GM18498 (cell line): ENCODE results near the gene HAL.
A peak's percentile ranks its signal among the peaks of the same experiment; 100 is the strongest.
"Not testable (repeated sequence)": the region's sequence is repeated elsewhere in the genome, so short reads cannot be mapped to it uniquely, and the experiment has no call there.

Experiments
- ATAC-seq: cut with Tn5 transposase; IDR thresholded peaks from one replicate; pipeline ENCODE4 v1.9.1; 2021; ENCODE audit warnings: mild to moderate bottlenecking, moderate library complexity; ENCODE audit not compliant: unreplicated experiment

HAL gene

GRCh38 chr12:95978351-95978750 lies 17.8 kb downstream of the HAL start:
- ATAC-seq, result no peak

DNA sequence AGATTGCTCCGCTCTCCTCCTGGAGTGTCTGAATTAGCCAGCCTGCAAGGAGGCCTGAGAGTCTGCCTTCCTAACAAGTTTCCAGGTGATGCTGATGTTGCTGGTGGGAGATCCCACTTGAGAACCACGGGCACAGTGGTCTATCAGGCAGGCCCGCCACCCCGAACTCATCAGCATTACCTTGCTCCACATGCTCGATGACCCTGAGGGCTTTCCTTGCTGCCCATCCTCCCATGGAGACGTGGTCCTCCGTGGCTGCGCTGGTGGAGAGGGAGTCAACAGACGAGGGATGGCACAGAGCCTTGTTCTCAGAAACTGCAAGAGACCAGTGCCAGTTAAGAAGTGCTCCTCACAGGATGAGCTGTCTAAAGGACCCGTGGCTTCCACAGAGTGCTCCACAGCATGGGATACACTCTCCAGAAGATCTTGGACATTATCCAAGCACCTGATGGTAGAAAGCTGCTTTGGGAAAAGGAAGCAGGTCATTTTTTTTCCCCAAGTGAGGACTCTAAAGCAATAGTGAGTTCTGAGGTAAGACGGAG lies 18.3 kb downstream of the HAL start:
- no peak for ATAC-seq

GRCh38 chr12:95976416-95976832 lies 19.7 kb downstream of the HAL start:
- no peak for ATAC-seq

DNA sequence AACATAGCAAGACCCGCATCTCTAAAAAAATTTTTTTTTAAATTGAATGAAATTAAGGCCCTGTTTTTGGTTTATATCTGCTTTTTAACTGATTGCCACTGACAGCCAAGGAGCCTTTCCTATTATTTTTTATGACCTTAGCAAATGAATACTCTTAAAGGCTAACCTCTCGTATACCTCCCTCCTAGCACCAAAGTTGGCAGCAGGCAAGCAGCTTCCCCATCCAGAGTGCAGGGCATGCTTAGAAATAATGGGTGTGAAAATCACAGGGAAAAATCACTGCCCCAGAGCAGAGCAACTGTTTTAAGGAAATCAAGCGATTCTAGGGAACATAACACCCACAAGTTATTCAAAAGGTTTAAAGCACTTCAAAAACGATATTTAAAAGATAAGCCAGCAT lies 20.7 kb downstream of the HAL start:
- ATAC-seq, result no peak

GRCh38 chr12:95974358-95974757 lies 21.8 kb downstream of the HAL start:
- ATAC-seq, result no peak

GRCh38 chr12:95972832-95973456 lies 23.2 kb downstream of the HAL start:
- ATAC-seq, result no peak

GRCh38 chr12:95970905-95971304 lies 25.2 kb downstream of the HAL start:
- ATAC-seq, result no peak

DNA sequence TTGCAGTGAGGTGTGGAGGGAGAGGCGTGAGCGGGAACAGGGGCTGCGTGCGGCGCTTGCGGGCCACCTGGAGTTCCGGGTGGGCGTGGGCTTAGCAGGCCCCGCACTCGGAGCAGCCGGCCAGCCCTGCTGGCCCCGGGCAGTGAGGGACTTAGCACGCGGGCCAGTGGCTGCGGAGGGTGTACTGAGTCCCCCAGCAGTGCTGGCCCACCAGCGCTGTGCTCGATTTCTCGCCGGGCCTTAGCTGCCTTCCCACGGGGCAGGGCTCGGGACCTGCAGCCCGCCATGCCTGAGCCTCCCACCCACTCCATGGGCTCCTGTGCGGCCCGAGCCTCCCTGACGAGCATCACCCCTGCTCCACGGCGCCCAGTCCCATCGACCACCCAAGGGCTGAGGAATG lies 27.0 kb downstream of the HAL start:
- not testable (repeated sequence) for ATAC-seq

DNA sequence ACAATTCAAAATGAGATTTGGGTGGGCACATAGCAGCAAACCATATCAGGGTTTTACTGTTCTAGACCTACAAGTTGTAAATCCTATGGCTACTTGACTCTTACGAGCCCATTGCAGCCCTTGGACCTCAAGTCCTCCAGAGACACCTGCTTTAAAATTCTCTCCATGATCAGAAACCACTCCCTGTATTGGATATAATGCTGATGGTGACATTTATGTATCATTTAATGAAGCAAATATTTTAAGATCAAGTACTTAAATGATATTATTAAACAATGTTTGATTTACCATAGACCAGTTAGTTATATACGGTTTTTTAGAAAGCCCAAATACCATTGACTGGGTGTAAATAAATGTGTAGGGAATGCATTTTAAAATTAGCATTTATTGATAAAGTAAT lies 28.8 kb downstream of the HAL start:
- ATAC-seq, result no peak

DNA sequence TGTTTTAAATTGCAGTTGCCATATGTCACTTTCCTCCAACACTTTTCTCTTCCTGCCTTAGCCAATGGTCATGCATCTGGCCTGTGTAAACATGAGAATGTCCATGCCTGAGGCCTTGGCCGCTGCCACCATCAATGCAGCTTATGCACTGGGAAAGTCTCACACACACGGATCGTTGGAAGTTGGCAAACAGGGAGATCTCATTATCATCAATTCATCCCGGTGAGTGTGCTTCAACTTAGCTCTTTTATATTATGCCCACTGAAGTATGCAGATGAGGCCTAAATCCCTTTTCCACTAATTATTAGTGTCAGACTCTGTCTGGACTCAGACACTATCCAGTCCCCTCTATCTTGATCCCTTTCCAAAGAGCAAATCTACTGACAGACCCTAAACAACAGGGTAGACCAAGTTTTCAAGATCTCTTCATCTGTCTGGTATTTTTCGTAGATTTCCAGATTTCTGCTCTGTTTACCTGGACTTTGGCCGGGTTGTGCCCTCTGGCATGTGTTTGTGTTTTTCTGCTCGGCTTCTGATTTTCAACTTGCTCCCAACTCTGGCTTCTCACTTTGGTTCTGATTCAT lies 29.8 kb downstream of the HAL start:
- ATAC-seq, result no peak

DNA sequence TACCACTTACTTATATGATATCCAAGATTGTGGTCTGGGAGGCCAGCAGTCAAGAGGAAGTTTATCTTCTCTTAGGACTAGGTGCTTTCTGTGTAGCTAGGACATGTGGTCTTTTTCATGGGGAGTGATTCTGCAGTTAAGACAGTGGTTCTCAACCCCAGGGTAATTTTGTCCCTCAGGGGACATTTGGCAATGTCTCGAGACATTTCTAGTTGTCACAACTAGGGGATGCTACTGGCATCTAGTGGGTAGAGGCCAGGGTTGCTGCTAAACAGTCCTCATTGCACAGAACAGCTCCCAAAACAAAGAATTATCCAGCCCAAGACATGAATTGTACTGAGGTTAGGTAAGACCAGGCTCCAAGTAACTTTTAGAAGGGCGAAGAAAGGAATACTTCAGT lies 33.0 kb downstream of the HAL start:
- ATAC-seq, result no peak

DNA sequence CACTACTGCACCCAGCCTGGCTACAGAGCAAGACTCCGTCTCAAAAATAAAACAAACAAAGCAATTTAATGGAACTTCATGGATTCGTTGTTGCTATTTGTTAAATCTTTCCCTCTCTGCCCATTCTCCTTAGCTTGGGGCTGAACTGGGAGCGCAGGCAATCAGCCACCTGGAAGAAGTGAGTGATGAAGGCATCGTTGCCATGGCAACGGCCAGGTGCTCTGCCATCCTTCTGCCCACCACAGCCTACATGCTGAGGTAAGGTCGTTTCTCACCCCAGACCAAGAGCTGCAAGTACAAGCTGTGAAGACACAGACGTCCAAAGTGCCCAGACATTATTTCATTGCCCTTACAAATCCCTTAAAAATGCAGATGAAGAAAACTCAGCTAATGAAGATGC lies 33.9 kb downstream of the HAL start:
- ATAC-seq, result no peak

DNA sequence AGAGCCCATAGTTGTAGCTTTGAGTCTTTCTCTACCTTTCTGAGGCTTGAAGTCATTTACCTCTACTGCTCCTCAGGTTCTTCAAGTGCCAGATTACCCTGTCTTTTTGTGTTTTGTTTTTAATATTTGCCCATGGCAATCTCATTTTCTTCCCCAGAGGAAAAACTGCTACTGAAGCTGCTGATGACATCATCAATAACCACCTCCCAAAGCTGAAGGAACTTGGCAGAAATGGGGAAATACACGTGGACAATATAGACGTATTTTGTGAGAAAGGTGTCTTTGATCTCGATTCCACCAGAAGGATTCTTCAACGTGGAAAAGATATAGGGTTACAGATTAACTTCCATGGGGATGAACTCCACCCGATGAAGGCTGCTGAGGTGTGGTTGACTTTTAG lies 35.9 kb downstream of the HAL start:
- ATAC-seq, result no peak

DNA sequence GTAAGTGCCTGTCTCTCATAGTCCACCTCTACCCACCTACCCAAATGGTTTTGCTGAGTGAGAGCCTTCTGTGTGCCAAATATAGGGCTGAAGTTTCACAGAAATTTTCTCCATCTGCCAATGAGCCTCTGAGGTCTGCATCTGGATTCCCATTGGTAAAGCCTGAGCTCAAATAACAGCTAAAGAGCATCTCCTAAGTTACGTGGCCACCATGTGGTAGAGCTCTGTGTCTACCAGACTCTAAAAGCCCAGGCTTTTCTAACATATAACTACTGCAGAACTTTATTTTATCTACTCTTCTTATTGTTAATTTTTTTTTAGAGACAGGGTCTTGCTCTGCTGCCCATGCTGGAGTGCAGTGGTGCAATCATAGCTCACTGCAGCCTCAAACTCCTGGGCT lies 37.0 kb downstream of the HAL start:
- no peak for ATAC-seq

DNA sequence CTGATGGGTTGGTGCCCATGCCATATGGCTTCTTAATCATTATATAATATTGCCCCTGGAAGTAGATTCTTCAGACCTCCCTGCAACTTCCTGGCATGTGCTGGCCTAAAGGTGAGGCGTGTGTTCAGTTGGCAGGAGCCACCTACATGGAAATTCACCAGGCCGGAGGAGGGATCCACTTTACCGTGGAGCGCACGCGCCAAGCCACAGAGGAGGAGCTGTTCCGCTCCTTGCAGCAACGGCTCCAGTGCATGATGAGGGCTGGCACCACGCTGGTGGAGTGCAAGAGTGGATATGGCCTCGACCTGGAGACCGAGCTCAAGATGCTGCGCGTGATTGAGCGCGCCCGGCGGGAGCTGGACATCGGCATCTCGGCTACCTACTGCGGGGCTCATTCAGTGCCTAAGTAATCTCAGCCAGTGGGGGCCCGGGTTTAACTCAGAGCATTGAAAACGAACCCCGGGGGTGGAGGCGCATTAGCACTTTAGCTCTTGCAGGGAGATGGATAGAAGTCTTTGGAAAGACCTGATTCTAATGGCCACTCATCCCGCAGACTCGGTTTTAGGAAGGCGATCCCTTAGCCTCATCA lies 39.5 kb downstream of the HAL start:
- no peak for ATAC-seq

GRCh38 chr12:95955549-95956159 lies 40.5 kb downstream of the HAL start:
- ATAC-seq, result no peak

- ATAC-seq, result no peak
These were observed 43.1 kb downstream of the HAL start for GRCh38 chr12:95953000-95953399.

DNA sequence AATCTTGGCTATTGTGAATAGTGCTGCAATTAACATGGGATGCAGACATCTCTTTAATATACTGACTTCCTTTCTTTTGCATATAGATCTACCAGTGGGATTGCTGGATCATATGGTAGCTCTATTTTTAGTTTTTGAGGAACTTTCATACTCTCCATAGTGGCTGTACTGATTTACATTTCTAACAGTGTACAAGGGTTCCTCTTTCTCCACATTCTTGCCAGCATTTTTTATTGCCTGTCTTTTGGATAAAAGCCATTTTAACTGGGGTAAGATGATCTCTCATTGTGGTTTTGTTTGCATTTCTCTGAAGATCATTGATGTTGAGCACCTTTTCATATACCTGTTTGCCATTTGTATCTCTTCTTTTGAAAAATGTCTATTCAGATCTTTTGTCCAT lies 44.6 kb downstream of the HAL start:
- no peak for ATAC-seq

DNA sequence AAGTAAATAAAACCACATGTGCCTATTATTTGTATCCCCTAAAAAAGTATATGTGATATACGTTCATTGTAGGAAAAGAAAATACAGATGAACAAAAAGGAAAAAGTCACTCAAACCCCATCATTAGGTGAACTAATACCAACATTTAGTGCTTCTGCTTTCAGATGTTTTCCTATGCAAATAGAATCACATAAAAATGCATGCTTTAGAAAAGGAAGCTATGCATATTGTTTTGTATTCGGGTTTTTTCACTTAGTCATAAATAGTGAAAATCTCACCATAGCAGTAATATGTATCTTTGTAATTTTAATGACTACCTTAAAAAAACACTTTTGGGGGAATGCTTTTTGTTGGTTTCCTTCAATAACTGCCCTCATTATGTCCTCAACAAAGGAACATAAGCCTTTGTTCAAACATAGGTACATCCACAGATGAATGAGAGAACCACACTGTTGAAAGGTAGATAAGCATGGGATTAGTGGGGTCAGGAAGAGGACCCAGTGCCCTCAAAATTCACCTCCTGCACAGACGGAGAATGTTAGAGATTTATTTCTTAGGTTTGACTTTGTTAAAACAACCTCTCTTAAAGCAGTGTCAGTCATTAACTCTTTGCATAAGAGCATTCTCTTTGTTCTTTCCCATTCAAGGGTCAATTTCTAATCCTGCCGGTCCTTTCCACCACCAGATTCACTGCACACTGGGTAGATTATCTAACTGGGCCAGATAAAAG lies 46.5 kb downstream of the HAL start:
- no peak for ATAC-seq

DNA sequence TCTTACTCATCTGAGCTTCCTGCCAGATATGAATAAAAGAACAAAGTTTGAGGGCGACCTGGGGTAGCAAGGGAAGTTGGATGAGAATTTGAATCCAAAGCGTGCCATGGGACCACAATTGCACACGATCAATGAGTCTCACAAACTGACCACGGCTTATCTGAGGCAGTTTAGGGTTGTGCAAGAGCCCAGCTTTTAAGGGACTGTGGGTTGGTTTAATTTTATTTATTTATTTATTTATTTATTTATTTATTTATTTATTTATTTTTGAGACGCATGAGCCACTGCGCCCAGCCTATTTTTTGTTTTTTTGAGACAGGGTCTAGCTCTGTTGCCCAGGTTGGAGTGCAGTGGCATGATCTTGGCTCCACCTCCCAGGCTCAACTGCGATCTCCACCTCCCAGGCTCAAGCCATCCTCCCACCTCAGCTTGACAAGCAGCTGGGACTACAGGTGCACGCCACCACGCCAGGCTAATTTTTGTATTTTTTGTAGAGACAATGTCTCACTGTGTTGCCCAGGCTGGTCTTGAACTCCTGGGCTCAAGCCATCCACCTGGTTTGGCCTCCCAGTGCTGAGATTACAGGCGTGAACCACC lies 51.9 kb downstream of the HAL start:
- ATAC-seq, result no peak

DNA sequence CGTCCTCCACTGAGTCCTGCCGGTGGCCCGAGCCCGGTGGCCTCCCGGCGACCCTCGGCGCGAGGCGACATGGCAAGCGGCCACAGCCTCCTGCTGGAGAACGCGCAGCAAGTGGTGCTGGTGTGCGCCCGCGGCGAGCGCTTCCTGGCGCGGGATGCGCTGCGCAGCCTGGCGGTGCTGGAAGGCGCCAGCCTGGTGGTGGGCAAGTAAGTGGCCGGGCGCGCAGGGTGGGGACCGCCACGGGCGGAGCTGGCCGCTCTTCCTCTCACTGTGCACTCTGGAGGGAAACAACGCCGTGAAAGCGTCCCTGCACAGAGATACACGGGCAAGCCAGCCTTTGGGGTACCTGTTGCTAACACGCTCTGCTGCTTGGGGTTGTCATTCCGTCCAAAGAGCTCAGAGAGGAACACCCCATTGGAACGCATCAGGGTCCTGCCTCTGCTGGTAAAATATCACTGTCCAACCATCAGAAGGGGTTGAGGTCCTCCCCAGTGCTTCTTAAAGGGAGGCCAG lies 52.8 kb downstream of the HAL start, which contains the start of gene AMDHD1:
Gene AMDHD1 (plus strand): TSS at position 2 of the 513 bp plus-strand sequence. CDS start 68 bp downstream, at position 70.
- peak; percentile 72 for ATAC-seq
